Measurements from ENCODE around the gene OR2W1.

Gene OR2W1

GRCh38 chr6:29045075-29045474 is at the start of gene OR2W1:
Gene OR2W1, minus strand, starts transcription at chr6:29045175. Its CDS starts 0 bp downstream, at chr6:29045175.
- FAIRE-seq: no peak
- no peak for DNase-seq (ENCODE audit: extremely low spot score, insufficient read length, low read depth)

- DNase-seq (ENCODE audit: extremely low spot score, insufficient read length, low read depth): no peak
- no peak for FAIRE-seq
Observed at GRCh38 chr6:29092957-29093356, 48.0 kb upstream of the OR2W1 start.

GRCh38 chr6:29087213-29087612 is 42.2 kb upstream of the OR2W1 start, which contains the start of gene OR2B3:
Gene OR2B3, minus strand, starts transcription at chr6:29087313. Its CDS starts 65 bp downstream, at chr6:29087248.
- FAIRE-seq (no peak), DNase-seq (ENCODE audit: extremely low spot score, insufficient read length, low read depth) (no peak)

GRCh38 chr6:29082457-29082856 is 37.5 kb upstream of the OR2W1 start:
- FAIRE-seq (no peak), DNase-seq (ENCODE audit: extremely low spot score, insufficient read length, low read depth) (no peak)

GRCh38 chr6:29081312-29081711 is 36.3 kb upstream of the OR2W1 start:
- FAIRE-seq (no peak), DNase-seq (ENCODE audit: extremely low spot score, insufficient read length, low read depth) (no peak)

GRCh38 chr6:29079203-29079602 is 34.2 kb upstream of the OR2W1 start:
- DNase-seq (ENCODE audit: extremely low spot score, insufficient read length, low read depth) (no peak), FAIRE-seq (no peak)

- FAIRE-seq (peak; percentile 56), DNase-seq (ENCODE audit: extremely low spot score, insufficient read length, low read depth) (no peak)
Observed at GRCh38 chr6:29071831-29072723, 27.1 kb upstream of the OR2W1 start.

GRCh38 chr6:29051680-29052079 is 6.7 kb upstream of the OR2W1 start:
- FAIRE-seq (no peak), DNase-seq (ENCODE audit: extremely low spot score, insufficient read length, low read depth) (no peak)

- no peak for FAIRE-seq
- DNase-seq (ENCODE audit: extremely low spot score, insufficient read length, low read depth): no peak
Observed at GRCh38 chr6:29035951-29036350, 9.0 kb downstream of the OR2W1 start.

- DNase-seq (ENCODE audit: extremely low spot score, insufficient read length, low read depth): no peak
- FAIRE-seq: no peak
Observed at GRCh38 chr6:29028821-29029220, 16.2 kb downstream of the OR2W1 start.

- FAIRE-seq (no peak), DNase-seq (ENCODE audit: extremely low spot score, insufficient read length, low read depth) (no peak)
Observed at GRCh38 chr6:29025927-29026585, 18.9 kb downstream of the OR2W1 start.

- FAIRE-seq: no peak
- DNase-seq (ENCODE audit: extremely low spot score, insufficient read length, low read depth): no peak
Observed at GRCh38 chr6:29021434-29021833, 23.5 kb downstream of the OR2W1 start.

- FAIRE-seq (no peak), DNase-seq (ENCODE audit: extremely low spot score, insufficient read length, low read depth) (no peak)
Observed at GRCh38 chr6:29019629-29020028, 25.3 kb downstream of the OR2W1 start.

GRCh38 chr6:29017428-29017802 is 27.6 kb downstream of the OR2W1 start:
- DNase-seq (ENCODE audit: extremely low spot score, insufficient read length, low read depth): no peak
- no peak for FAIRE-seq

- FAIRE-seq (peak; percentile 91), DNase-seq (ENCODE audit: extremely low spot score, insufficient read length, low read depth) (peak; percentile 29)
Observed at GRCh38 chr6:29016559-29017427, 28.2 kb downstream of the OR2W1 start.

GRCh38 chr6:29014729-29015608 is 30.0 kb downstream of the OR2W1 start:
- no peak for FAIRE-seq
- DNase-seq (ENCODE audit: extremely low spot score, insufficient read length, low read depth): no peak

GRCh38 chr6:29011276-29011734 is 33.7 kb downstream of the OR2W1 start:
- FAIRE-seq: no peak
- no peak for DNase-seq (ENCODE audit: extremely low spot score, insufficient read length, low read depth)

- no peak for FAIRE-seq
- no peak for DNase-seq (ENCODE audit: extremely low spot score, insufficient read length, low read depth)
Observed at GRCh38 chr6:29009358-29009757, 35.6 kb downstream of the OR2W1 start.

GRCh38 chr6:29008089-29008488 is 36.9 kb downstream of the OR2W1 start:
- DNase-seq (ENCODE audit: extremely low spot score, insufficient read length, low read depth) (no peak), FAIRE-seq (no peak)
